Measurements from ENCODE around the gene PLEKHA7.

PLEKHA7 gene

GRCh38 chr11:16861862-16862261 lies 152.4 kb downstream of the PLEKHA7 start:
- no peak for TF ChIP-seq CTCF (IDR thresholded peaks at IDR 0.05; ENCODE audit: low read depth, low read length, missing control alignments)
- H3K4me3 ChIP-seq (replicated peaks; ENCODE audit: low read depth, low read length): no peak overlapping the region
- no peak for DNase-seq (ENCODE audit: extremely low read depth, low read depth)

- H3K4me3 ChIP-seq (replicated peaks; ENCODE audit: low read depth, low read length): no peak overlapping the region
- no peak for TF ChIP-seq CTCF (IDR thresholded peaks at IDR 0.05; ENCODE audit: low read depth, low read length, missing control alignments)
- DNase-seq (ENCODE audit: extremely low read depth, low read depth): no peak
These were observed 153.6 kb downstream of the PLEKHA7 start for GRCh38 chr11:16860617-16861016.

- no peak for TF ChIP-seq CTCF (IDR thresholded peaks at IDR 0.05; ENCODE audit: low read depth, low read length, missing control alignments)
- no peak overlapping the region for H3K4me3 ChIP-seq (replicated peaks; ENCODE audit: low read depth, low read length)
- DNase-seq (ENCODE audit: extremely low read depth, low read depth): no peak
These were observed 154.6 kb downstream of the PLEKHA7 start for GRCh38 chr11:16859651-16860050.

- TF ChIP-seq CTCF (IDR thresholded peaks at IDR 0.05; ENCODE audit: low read depth, low read length, missing control alignments): no peak
- DNase-seq (ENCODE audit: extremely low read depth, low read depth): no peak
- H3K4me3 ChIP-seq (replicated peaks; ENCODE audit: low read depth, low read length): no peak overlapping the region
These were observed 157.0 kb downstream of the PLEKHA7 start for GRCh38 chr11:16857186-16857585.

GRCh38 chr11:16856022-16856471 lies 158.2 kb downstream of the PLEKHA7 start:
- DNase-seq (ENCODE audit: extremely low read depth, low read depth): no peak
- H3K4me3 ChIP-seq (replicated peaks; ENCODE audit: low read depth, low read length): no peak overlapping the region
- no peak for TF ChIP-seq CTCF (IDR thresholded peaks at IDR 0.05; ENCODE audit: low read depth, low read length, missing control alignments)

GRCh38 chr11:16854979-16855378 lies 159.2 kb downstream of the PLEKHA7 start:
- DNase-seq (ENCODE audit: extremely low read depth, low read depth): no peak
- no peak overlapping the region for H3K4me3 ChIP-seq (replicated peaks; ENCODE audit: low read depth, low read length)
- no peak for TF ChIP-seq CTCF (IDR thresholded peaks at IDR 0.05; ENCODE audit: low read depth, low read length, missing control alignments)

GRCh38 chr11:16853859-16854258 lies 160.4 kb downstream of the PLEKHA7 start:
- no peak for TF ChIP-seq CTCF (IDR thresholded peaks at IDR 0.05; ENCODE audit: low read depth, low read length, missing control alignments)
- no peak for DNase-seq (ENCODE audit: extremely low read depth, low read depth)
- no peak overlapping the region for H3K4me3 ChIP-seq (replicated peaks; ENCODE audit: low read depth, low read length)

All from HFF-Myc (cell line).